BLaER1 treated with 17β-estradiol and CSF1 and Interleukin-3, amounts not matched to agents 10 nM and 100 nM (cell line): ENCODE data around the gene TMEFF2.
A peak's percentile ranks its signal among the peaks of the same experiment; 100 is the strongest.
"Not testable (repeated sequence)": the region's sequence is repeated elsewhere in the genome, so short reads cannot be mapped to it uniquely, and the experiment has no call there.

Experiments used
- H3K27ac ChIP-seq, 11 experiments: shearing (Covaris generic); formaldehyde crosslinking; 2 replicates each; pipeline ENCODE4 v1.8.1; 2022
- H3K27me3 ChIP-seq, 11 experiments: shearing (Covaris generic); formaldehyde crosslinking; 2 replicates each; pipeline ENCODE4 v1.8.1; 2022
- H3K36me3 ChIP-seq, 11 experiments: shearing (Covaris generic); formaldehyde crosslinking; 2 replicates each; pipeline ENCODE4 v1.8.1; 2022
- H3K4me1 ChIP-seq, 10 experiments: shearing (Covaris generic); formaldehyde crosslinking; 2 replicates each; pipeline ENCODE4 v1.8.1; 2022
- H3K4me2 ChIP-seq, 11 experiments: shearing (Covaris generic); formaldehyde crosslinking; 2 replicates each; pipeline ENCODE4 v1.8.1; 2022
- H3K4me3 ChIP-seq, 10 experiments: shearing (Covaris generic); formaldehyde crosslinking; 2 replicates each; pipeline ENCODE4 v1.8.1; 2022
- H3K9ac ChIP-seq, 11 experiments: shearing (Covaris generic); formaldehyde crosslinking; 2 replicates each; pipeline ENCODE4 v1.8.1; 2022
- H3K9me3 ChIP-seq, 11 experiments: shearing (Covaris generic); formaldehyde crosslinking; replicated peaks in 1 of 11; 2 replicates each; pipeline ENCODE4 v1.8.1; 2022
- H4K20me1 ChIP-seq, 11 experiments: shearing (Covaris generic); formaldehyde crosslinking; 2 replicates each; pipeline ENCODE4 v1.8.1; 2022
- Cebpa-rat ChIP-seq, 11 experiments: shearing (Covaris generic); IDR thresholded peaks; 2 replicates each; pipeline ENCODE4 v1.8.1; 2022

The TMEFF2 gene

DNA sequence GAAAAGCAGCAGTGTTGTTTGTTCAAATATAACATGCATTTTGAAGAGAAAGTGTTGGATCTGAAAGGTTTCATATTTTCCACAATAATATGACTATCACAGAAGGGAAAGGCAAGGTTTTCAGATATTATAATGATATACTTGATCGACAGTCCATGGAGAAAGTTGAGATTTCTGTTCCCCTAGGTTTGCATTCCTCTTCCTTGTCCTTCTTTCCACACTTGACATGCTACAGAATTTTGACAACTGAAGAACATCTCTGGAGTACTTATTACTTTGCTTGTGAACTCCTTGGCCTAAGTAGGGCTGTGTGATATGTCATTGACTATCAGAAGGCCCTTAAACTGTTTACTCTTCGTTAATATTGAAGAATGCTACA, 46.5 kb downstream of the TMEFF2 start:
- no peaks in the 10 kb centered on the region for H3K36me3 ChIP-seq

DNA sequence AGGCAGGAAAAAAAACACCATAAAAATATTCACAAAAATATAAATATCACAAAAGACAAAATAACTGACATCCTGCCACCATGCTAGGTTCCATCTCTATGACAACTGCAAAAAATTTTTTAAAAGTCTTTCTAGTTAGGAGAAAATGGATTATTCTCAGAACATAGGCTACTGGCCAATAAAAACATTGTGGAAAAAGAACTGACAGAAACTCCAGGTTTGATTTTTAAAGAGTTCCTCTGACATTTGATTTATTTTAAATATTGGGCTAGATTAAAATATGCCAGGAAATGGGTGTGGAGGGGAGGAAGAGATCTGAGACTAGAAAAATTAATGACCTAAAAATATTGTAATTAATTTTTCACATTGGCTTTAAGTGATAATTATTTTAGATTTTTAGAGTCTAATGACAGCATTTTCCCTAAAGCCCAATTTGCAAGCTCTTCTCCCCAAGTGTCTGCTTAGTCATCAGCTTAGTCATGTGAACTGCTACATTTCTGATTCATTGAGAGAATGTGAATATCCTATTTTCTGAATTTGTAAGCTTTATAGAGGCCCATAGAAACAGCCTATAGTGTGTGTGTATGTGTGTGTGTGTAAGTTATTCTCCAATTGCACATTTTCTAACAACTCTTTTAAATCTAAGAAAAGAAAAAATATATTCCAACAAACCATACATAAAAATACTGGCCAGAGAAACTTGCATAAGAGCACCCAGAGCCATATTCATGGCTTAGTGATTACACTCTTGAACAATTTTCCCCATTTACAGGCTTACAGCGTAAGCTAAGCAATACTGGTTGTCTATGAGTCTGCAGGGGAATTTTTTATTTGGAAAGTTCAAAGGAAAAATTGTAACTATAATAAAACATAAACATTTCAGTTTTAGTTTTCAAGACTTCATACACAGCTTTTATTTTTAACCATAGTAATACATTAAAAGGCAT, 48.4 kb downstream of the TMEFF2 start:
- TF ChIP-seq Cebpa-rat (IDR thresholded peaks at IDR 0.05) = no peak
- no peak overlapping the region for H3K4me3 ChIP-seq
- no peak overlapping the region for H3K9ac ChIP-seq
- no peak overlapping the region for H3K27ac ChIP-seq
- peaks cover 0 to 49% (median 0%) of the 10 kb centered on the region in 11 experiments; a peak in 8 of 22 replicates for H3K27me3 ChIP-seq
- no peaks in the 10 kb centered on the region for H3K36me3 ChIP-seq
- peak overlapping the region in 2 of 11 experiments; percentile 39 to 47; a peak in 3 of 22 replicates for H3K4me2 ChIP-seq
- H3K4me1 ChIP-seq = peaks cover 0 to 20% (median 14%) of the 10 kb centered on the region in 10 experiments; a peak in 14 of 20 replicates
- H3K9me3 ChIP-seq = peaks cover 0 to 4% (median 0%) of the 10 kb centered on the region in 11 experiments; a peak in 2 of 22 replicates
- H4K20me1 ChIP-seq = no peaks in the 10 kb centered on the region

More for the DNA sequence above, 46.5 kb downstream of the TMEFF2 start:
- Histone ChIP-seq H3K27ac (no peak overlapping the region), H3K4me1 (peaks cover 5 to 29% (median 22%) of the 10 kb centered on the region in 10 experiments; a peak in 16 of 20 replicates), H4K20me1 (0 out of 22 replicates have a peak, but pooled peaks cover 0 to 7% (median 0%) of the 10 kb centered on the region in 11 experiments), H3K9ac (no peak overlapping the region), H3K4me2 (peak overlapping the region in 6 of 11 experiments; percentile 27 to 61 (median 41); a peak in 11 of 22 replicates), H3K9me3 (peaks cover 0 to 4% (median 0%) of the 10 kb centered on the region in 11 experiments; a peak in 2 of 22 replicates), H3K27me3 (peaks cover 0 to 57% (median 0%) of the 10 kb centered on the region in 11 experiments; a peak in 8 of 22 replicates), H3K4me3 (no peak overlapping the region)
- TF ChIP-seq Cebpa-rat (IDR thresholded peaks at IDR 0.05) = no peak

DNA sequence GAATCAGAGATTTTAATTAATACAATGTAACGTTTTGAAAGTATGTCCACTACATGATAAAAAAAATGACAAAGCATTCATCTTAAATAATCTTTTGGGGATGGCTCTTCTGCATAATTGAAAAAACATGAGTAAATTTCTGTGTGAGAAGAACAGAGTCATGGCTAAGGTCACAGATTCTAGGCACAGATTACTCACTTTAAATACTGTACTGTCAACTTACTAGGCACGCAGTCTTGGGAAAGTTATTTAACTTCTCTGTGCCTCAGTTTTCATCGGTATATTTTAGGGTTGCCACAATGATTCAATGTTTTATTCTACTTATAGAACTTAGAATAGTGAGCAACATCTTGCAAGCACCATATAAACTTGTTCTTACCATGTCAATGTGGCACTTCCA, 49.2 kb downstream of the TMEFF2 start:
- Histone ChIP-seq H3K9ac (no peak overlapping the region), H3K27ac (no peak overlapping the region), H4K20me1 (no peaks in the 10 kb centered on the region), H3K9me3 (no peaks in the 10 kb centered on the region), H3K36me3 (no peaks in the 10 kb centered on the region), H3K27me3 (peaks cover 0 to 42% (median 0%) of the 10 kb centered on the region in 11 experiments; a peak in 8 of 22 replicates), H3K4me3 (no peak overlapping the region), H3K4me2 (no peak overlapping the region), H3K4me1 (peaks cover 0 to 17% (median 14%) of the 10 kb centered on the region in 10 experiments; a peak in 13 of 20 replicates)
- no peak for TF ChIP-seq Cebpa-rat (IDR thresholded peaks at IDR 0.05)

DNA sequence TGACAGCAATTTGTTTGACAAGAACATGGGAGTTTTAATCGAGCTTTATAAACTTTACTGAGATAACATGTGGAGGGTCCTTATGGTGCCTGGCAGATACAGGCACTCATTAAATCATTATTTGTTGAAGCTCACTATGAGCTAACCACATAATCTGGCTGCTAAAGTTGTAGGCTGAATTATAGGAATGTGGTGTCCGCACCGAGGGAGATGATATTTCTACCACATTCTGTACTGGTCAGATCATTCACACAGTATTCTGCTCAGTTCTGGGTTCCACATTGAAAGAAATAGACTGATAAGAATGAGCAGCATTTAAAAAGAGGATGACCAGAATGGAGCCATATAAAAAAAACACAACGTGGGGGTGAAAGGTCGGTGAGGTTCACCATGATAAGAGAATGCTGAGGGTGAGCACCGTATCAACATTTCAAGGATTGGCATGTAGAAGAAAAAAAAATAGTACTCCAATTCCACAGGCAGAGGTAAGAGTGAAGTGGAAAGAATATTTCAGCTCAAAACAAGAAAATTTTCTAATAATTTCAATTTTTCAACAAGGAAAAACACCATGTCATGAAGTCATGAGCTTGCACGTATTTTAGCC, 54.4 kb downstream of the TMEFF2 start:
- H3K4me3 ChIP-seq = no peak overlapping the region
- no peak for TF ChIP-seq Cebpa-rat (IDR thresholded peaks at IDR 0.05)
- H3K4me1 ChIP-seq = no peaks in the 10 kb centered on the region
- H3K27me3 ChIP-seq = peaks cover 0 to 15% (median 0%) of the 10 kb centered on the region in 11 experiments; a peak in 2 of 22 replicates
- H3K4me2 ChIP-seq = no peak overlapping the region
- no peaks in the 10 kb centered on the region for H4K20me1 ChIP-seq
- no peaks in the 10 kb centered on the region for H3K9me3 ChIP-seq
- no peaks in the 10 kb centered on the region for H3K36me3 ChIP-seq
- H3K9ac ChIP-seq = no peak overlapping the region
- no peak overlapping the region for H3K27ac ChIP-seq

GRCh38 chr2:192139813-192140212, 54.9 kb downstream of the TMEFF2 start:
- no peak for TF ChIP-seq Cebpa-rat (IDR thresholded peaks at IDR 0.05)
- Histone ChIP-seq H4K20me1 (no peaks in the 10 kb centered on the region), H3K27ac (no peak overlapping the region), H3K36me3 (no peaks in the 10 kb centered on the region), H3K9me3 (no peaks in the 10 kb centered on the region), H3K9ac (no peak overlapping the region), H3K4me1 (no peaks in the 10 kb centered on the region), H3K27me3 (peaks cover 0 to 13% (median 0%) of the 10 kb centered on the region in 11 experiments; a peak in 1 of 22 replicates), H3K4me2 (no peak overlapping the region), H3K4me3 (no peak overlapping the region)

DNA sequence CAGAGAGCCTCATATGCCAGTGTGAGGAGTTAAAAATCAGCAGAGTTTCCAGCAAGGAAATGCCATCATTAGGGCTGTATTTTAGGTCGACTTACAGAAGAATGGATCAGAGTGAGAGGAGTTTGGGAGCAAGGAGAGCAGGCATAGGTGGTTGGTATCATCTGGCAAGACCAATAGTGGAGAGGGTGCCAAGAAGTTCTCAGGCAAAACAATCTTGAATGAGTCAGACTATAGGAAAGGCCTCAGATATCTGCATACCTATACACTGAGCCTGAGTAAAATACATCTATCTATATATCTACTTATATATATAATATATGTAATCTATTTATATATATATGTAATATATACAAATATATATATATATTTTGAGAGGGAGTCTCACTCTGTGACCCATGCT, 57.3 kb downstream of the TMEFF2 start:
- H3K36me3 ChIP-seq = no peaks in the 10 kb centered on the region
- no peaks in the 10 kb centered on the region for H3K4me1 ChIP-seq
- no peak overlapping the region for H3K4me3 ChIP-seq
- H4K20me1 ChIP-seq = no peaks in the 10 kb centered on the region
- H3K27me3 ChIP-seq = peaks cover 0 to 3% (median 0%) of the 10 kb centered on the region in 11 experiments; a peak in 1 of 22 replicates
- no peak overlapping the region for H3K27ac ChIP-seq
- H3K9me3 ChIP-seq = no peaks in the 10 kb centered on the region
- no peak overlapping the region for H3K4me2 ChIP-seq
- TF ChIP-seq Cebpa-rat (IDR thresholded peaks at IDR 0.05) = no peak
- H3K9ac ChIP-seq = no peak overlapping the region

GRCh38 chr2:192132604-192133003, 62.1 kb downstream of the TMEFF2 start:
- H3K9me3 ChIP-seq, H3K4me3 ChIP-seq, H4K20me1 ChIP-seq, H3K4me1 ChIP-seq, H3K4me2 ChIP-seq, H3K9ac ChIP-seq, H3K27me3 ChIP-seq, H3K36me3 ChIP-seq, H3K27ac ChIP-seq: not testable (repeated sequence)

DNA sequence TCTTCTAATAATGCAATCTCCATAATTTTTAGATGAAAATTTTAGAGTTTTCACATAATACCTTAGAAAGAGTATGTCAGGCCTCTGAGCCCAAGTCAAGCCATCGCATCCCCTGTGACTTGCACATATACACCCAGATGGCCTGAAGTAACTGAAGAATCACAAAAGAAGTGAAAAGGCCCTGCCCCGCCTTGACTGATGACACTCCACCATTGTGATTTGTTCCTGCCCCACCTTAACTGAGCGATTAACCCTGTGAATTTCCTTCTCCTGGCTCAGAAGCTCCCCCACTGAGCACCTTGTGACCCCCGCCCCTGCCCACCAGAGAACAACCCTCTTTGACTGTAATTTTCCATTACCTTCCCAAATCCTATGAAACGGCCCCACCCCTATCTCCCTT, 64.4 kb downstream of the TMEFF2 start:
- H3K4me2 ChIP-seq = not testable (repeated sequence)

DNA sequence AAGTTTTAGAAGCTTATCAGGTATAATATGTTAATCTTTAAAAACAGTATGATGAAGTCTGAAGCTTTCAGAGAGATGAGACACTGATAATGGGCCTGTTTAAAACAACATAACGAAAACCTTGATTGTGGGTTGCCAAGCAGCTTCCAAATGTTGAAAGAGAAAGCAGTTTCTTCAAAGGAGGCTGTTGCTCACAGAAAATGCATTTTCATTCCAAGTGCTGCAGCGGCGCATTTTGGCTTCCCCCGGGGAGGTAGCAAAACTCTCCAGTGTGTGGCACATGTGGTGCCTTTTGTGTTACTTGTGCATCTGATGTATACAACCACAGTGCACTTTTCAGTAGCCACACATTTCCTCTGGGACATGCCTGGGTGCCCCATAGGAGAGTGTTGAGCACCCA, 66.1 kb downstream of the TMEFF2 start:
- Histone ChIP-seq H3K27ac (no peak overlapping the region), H3K9ac (no peak overlapping the region), H3K9me3 (no peaks in the 10 kb centered on the region), H3K36me3 (no peaks in the 10 kb centered on the region), H3K4me3 (no peak overlapping the region), H4K20me1 (no peaks in the 10 kb centered on the region), H3K4me2 (peak overlapping the region in 2 of 11 experiments; percentile 9 to 24; a peak in 1 of 22 replicates), H3K27me3 (no peaks in the 10 kb centered on the region), H3K4me1 (peaks cover 0 to 7% (median 0%) of the 10 kb centered on the region in 10 experiments; a peak in 4 of 20 replicates)
- TF ChIP-seq Cebpa-rat (IDR thresholded peaks at IDR 0.05) = no peak

More for the DNA sequence above, 64.4 kb downstream of the TMEFF2 start:
- not testable (repeated sequence) for H3K4me1 ChIP-seq, H4K20me1 ChIP-seq, H3K36me3 ChIP-seq, H3K27ac ChIP-seq, H3K4me3 ChIP-seq, H3K9me3 ChIP-seq, H3K9ac ChIP-seq, H3K27me3 ChIP-seq
